Activated naive CD4-positive, alpha-beta T cell treated with anti-CD3 and anti-CD28 coated beads, Interleukin-2, amount 50 U/mL, for 24 hours (primary cell): ENCODE data around the gene NXPH4.
A peak's percentile ranks its signal among the peaks of the same experiment; 100 is the strongest.

Experiments used
- H3K27ac Mint-ChIP-seq: one replicate; pipeline ENCODE4 v1.8.0; 2021; ENCODE audit warnings: mild to moderate bottlenecking, mixed read lengths
- H3K27me3 Mint-ChIP-seq: one replicate; pipeline ENCODE4 v1.8.0; 2021; ENCODE audit warnings: mixed read lengths
- H3K36me3 Mint-ChIP-seq: one replicate; pipeline ENCODE4 v1.8.0; 2021; ENCODE audit warnings: mixed read lengths
- H3K4me1 Mint-ChIP-seq: one replicate; pipeline ENCODE4 v1.8.0; 2021; ENCODE audit warnings: mixed read lengths
- H3K4me3 Mint-ChIP-seq: one replicate; pipeline ENCODE4 v1.8.0; 2021; ENCODE audit warnings: mild to moderate bottlenecking, mixed read lengths
- H3K9me3 Mint-ChIP-seq: one replicate; pipeline ENCODE4 v1.8.0; 2021; ENCODE audit warnings: mixed read lengths

Gene NXPH4

GRCh38 chr12:57247041-57247440, 30.4 kb downstream of the NXPH4 start:
- H3K36me3 Mint-ChIP-seq: peaks cover 3% of the 10 kb centered on the region
- H3K27ac Mint-ChIP-seq: no peak overlapping the region
- H3K4me3 Mint-ChIP-seq: no peak overlapping the region
- peaks cover 27% of the 10 kb centered on the region for H3K4me1 Mint-ChIP-seq
- peaks cover 8% of the 10 kb centered on the region for H3K27me3 Mint-ChIP-seq
- H3K9me3 Mint-ChIP-seq: no peaks in the 10 kb centered on the region

GRCh38 chr12:57248934-57249742, 32.5 kb downstream of the NXPH4 start:
- H3K4me1 Mint-ChIP-seq: peaks cover 8% of the 10 kb centered on the region
- no peak overlapping the region for H3K27ac Mint-ChIP-seq
- H3K27me3 Mint-ChIP-seq: no peaks in the 10 kb centered on the region
- no peak overlapping the region for H3K4me3 Mint-ChIP-seq
- H3K9me3 Mint-ChIP-seq: no peaks in the 10 kb centered on the region
- peaks cover 1% of the 10 kb centered on the region for H3K36me3 Mint-ChIP-seq

DNA sequence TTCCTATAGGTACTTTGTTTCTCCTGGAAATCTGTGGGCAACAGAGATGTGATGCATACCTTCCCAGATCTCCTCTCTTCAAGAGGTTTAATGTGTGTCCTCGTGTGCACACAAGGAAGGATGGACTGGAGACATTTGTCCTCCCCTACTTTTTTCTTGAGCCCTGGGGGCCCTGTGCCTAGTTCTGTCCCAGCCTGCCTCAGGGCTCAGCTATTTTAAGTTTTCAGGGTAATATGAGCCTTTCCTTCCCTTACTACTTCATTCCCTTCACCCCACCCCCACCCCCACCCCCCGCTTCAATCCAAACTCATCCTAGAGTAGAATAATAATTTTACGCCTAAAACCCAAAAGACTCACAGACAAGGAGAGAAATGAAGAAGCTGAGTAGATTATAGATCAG, 33.9 kb downstream of the NXPH4 start:
- Mint-ChIP-seq H3K36me3 (peaks cover 3% of the 10 kb centered on the region), H3K9me3 (no peaks in the 10 kb centered on the region), H3K4me3 (no peak overlapping the region), H3K4me1 (peaks cover 7% of the 10 kb centered on the region), H3K27ac (no peak overlapping the region), H3K27me3 (no peaks in the 10 kb centered on the region)

GRCh38 chr12:57250956-57251355, 34.4 kb downstream of the NXPH4 start, which contains the start of gene STAC3:
Gene STAC3 (minus strand): TSS chr12:57251187. CDS start chr12:57249636, 1,551 bp downstream.
- Mint-ChIP-seq H3K4me3 (no peak within 1 kb of the TSS), H3K9me3 (no peaks in the 10 kb centered on the region), H3K27me3 (no peaks in the 10 kb centered on the region), H3K4me1 (peaks cover 7% of the 10 kb centered on the region), H3K36me3 (peaks cover 3% of the 10 kb centered on the region), H3K27ac (no peak within 1 kb of the TSS)

DNA sequence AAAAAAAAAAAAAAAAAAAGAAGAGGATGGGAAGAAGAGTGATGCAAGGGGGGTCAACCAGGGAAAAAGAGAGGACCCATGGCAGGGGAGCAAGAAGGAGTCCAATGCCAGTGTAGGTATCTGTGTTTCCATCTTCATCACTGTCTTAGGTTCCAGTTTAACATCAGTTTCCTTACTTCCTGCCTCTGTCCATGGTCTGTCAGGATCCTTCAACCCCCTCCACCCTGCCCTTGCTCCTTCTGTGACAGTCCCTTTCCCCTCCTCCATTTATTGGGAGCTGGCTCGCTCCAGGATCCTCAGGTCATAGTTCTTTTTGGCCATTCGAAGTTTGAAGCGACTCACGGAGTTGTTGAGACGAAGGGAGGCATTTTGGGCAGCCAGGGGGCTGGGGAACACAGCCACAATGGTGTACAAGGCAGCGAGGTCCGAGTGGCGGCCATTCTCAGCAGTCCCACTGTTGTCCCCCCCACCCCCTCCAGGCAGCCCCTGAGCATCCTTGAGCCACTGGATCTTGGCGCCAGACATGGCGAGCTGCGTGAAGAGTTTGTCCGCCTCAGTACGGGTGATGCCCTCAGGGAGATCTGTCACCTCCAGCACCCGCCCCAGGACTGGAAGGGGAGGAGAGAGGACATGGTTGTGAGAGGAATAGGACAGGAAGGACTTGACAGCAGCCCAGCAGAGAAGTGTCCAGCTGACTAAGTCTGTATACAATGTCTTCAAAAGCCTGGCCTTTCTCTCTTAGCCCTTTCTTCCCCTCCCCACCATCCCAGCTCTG, 38.1 kb downstream of the NXPH4 start:
- H3K4me3 Mint-ChIP-seq: no peak overlapping the region
- no peaks in the 10 kb centered on the region for H3K27me3 Mint-ChIP-seq
- no peak overlapping the region for H3K27ac Mint-ChIP-seq
- peaks cover 11% of the 10 kb centered on the region for H3K36me3 Mint-ChIP-seq
- H3K9me3 Mint-ChIP-seq: no peaks in the 10 kb centered on the region
- H3K4me1 Mint-ChIP-seq: no peaks in the 10 kb centered on the region

- no peak overlapping the region for H3K4me3 Mint-ChIP-seq
- H3K36me3 Mint-ChIP-seq: peaks cover 11% of the 10 kb centered on the region
- H3K9me3 Mint-ChIP-seq: no peaks in the 10 kb centered on the region
- no peaks in the 10 kb centered on the region for H3K4me1 Mint-ChIP-seq
- H3K27ac Mint-ChIP-seq: no peak overlapping the region
- H3K27me3 Mint-ChIP-seq: no peaks in the 10 kb centered on the region
These were observed 39.3 kb downstream of the NXPH4 start for GRCh38 chr12:57255916-57256315.

DNA sequence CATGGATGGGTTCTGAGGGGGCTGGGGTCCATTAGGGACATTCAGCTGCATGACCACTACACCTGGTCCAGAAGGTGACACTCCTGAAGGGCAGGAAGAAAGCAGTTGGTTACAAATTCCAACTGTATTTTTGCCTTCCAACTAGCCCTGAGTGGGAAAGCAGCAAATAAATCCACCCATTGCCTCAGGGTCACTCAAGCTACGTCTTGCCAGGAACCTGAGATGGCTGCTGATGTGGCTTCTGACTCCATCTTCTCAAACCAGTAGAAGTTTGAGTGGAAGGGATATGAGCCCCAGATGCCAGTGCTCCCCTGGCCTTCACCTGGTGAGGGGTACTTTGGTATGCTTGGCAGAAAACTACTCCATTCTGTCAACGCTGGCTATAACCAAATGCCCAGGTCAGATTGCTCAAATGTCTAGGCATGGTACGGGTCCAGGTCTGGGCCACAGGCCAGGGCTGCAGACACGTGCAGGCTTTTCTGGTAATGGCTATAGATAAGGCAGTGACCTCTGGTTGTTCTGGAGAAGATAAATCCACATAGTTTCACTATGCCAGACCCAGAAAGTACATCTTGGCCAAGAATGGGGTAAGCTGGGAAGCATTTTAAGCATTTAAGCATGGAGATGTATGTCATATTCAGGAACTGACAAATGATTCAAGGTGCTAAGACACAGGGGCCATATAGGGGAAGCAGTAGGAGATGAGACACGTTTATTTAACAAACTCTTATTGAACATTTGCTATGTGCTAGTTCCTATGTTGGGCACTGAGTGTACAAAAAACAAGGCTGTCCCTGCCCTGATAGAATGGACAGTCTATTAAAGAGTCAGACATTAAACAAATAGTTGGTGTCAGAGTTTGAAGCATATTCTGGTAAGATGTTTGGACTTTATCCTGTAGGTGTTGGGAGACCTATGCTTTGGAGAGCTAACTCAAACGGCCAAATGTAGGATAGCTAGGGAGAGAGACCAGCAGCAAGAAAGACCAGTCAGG, 42.7 kb downstream of the NXPH4 start:
- Mint-ChIP-seq H3K27me3 (no peaks in the 10 kb centered on the region), H3K4me3 (no peak overlapping the region), H3K27ac (no peak overlapping the region), H3K9me3 (no peaks in the 10 kb centered on the region), H3K4me1 (peaks cover 4% of the 10 kb centered on the region), H3K36me3 (peaks cover 14% of the 10 kb centered on the region)

DNA sequence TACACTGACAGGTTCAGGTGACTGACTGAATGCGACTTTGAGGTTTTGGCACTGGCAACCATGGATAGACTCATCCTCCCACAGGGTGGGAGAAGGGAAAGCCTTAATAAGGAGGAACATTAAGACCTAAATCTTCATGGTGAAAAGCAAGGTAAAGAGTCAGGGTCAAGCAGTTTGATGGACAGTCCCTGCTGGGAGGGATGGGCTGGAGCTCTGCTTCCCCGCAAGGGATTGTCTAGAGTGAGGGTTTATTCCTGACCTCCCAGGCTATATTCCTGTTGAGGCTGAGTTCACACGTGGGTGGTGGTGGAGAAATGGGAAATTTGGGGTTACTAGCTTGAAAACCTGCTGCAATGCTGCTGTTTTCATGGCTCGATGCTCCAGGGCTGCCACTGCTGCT, 43.8 kb downstream of the NXPH4 start:
- Mint-ChIP-seq H3K27me3 (no peaks in the 10 kb centered on the region), H3K4me1 (peaks cover 4% of the 10 kb centered on the region), H3K4me3 (no peak overlapping the region), H3K9me3 (no peaks in the 10 kb centered on the region), H3K36me3 (peaks cover 17% of the 10 kb centered on the region), H3K27ac (no peak overlapping the region)

DNA sequence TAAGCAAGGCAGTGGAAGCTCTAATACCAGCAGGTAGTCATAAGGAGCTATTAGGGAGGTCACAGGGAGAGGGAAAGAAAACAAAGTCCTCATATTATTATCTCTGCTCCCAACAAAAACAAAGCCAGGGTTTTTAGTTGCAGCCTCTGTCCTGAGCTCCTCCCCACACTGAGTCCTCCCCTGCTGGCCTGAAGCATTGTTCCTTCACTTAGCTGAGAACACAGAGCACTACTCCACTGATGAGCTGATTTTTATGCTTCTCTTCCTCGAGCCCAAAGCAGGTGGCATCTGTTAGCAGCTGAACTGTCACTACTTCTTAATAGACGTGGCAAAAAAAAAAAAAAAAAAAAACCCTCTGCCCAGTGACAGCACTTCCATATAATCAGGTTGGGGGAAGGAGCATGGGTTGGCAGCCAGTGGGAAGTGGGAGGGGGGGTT, 44.9 kb downstream of the NXPH4 start:
- no peaks in the 10 kb centered on the region for H3K27me3 Mint-ChIP-seq
- H3K4me1 Mint-ChIP-seq: peaks cover 4% of the 10 kb centered on the region
- H3K4me3 Mint-ChIP-seq: no peak overlapping the region
- no peak overlapping the region for H3K27ac Mint-ChIP-seq
- H3K9me3 Mint-ChIP-seq: no peaks in the 10 kb centered on the region
- peaks cover 14% of the 10 kb centered on the region for H3K36me3 Mint-ChIP-seq

DNA sequence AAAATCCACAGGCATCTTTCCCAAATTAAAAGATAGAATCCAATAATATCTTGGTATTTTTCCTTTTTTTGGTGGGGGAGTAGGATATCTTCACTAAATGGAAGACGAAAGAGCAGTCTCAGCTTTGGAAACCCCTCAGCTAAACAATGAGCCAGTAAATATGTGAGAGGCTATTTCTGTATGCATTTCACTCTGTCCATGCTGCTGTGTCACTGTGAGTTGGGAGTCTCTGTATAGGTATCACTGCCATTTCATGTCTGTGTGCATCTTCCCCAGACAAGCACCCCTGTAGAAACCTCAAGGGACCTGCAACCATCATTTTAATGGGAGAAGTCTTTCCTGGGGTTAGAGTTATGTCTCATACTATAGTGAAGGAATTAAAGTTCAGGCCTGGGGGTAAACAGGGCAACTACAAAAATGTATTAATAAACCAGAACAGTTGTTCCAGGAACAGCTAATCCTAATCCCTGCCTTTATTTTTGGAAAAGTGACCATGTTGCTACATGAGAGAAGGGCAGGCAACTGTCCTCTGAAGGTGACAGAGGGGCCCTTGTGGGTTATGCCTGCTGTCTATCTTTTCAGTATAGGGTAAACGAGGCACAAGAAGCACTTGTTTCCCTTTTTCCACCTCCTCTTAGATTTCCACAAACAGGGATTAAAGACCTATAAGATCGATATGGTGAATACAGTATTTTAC, 45.7 kb downstream of the NXPH4 start:
- no peak overlapping the region for H3K4me3 Mint-ChIP-seq
- peaks cover 4% of the 10 kb centered on the region for H3K4me1 Mint-ChIP-seq
- peaks cover 13% of the 10 kb centered on the region for H3K36me3 Mint-ChIP-seq
- no peaks in the 10 kb centered on the region for H3K9me3 Mint-ChIP-seq
- no peak overlapping the region for H3K27ac Mint-ChIP-seq
- no peaks in the 10 kb centered on the region for H3K27me3 Mint-ChIP-seq

GRCh38 chr12:57263096-57263495, 46.5 kb downstream of the NXPH4 start:
- Mint-ChIP-seq H3K9me3 (no peaks in the 10 kb centered on the region), H3K27ac (no peak overlapping the region), H3K4me1 (peaks cover 6% of the 10 kb centered on the region), H3K36me3 (peaks cover 12% of the 10 kb centered on the region), H3K27me3 (no peaks in the 10 kb centered on the region), H3K4me3 (no peak overlapping the region)

- Mint-ChIP-seq H3K27me3 (no peaks in the 10 kb centered on the region), H3K36me3 (peaks cover 13% of the 10 kb centered on the region), H3K4me3 (no peak overlapping the region), H3K9me3 (no peaks in the 10 kb centered on the region), H3K4me1 (peaks cover 11% of the 10 kb centered on the region), H3K27ac (no peak overlapping the region)
These were observed 50.1 kb downstream of the NXPH4 start for GRCh38 chr12:57266681-57267080.

DNA sequence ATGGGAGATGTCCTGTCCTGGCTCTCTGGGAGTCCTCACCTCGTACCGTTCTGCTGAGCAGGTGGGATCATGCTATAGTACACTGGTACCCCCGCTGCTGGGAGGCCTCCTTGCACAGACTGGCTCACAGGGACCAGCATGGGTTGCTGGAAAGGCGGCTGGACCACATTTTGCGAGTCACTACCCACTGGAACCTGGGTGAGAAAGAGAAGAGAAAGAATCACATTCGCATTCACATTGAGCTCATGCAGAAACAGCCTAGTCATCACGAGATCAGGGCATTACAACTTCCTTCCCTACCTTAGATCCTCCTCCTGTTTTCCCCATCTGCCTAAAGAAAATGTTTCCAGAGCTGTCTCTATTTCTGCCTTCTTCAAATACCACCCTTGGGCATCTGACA, 51.7 kb downstream of the NXPH4 start:
- peaks cover 12% of the 10 kb centered on the region for H3K36me3 Mint-ChIP-seq
- H3K9me3 Mint-ChIP-seq: no peaks in the 10 kb centered on the region
- peak overlapping the region; percentile 38 for H3K27ac Mint-ChIP-seq
- H3K27me3 Mint-ChIP-seq: no peaks in the 10 kb centered on the region
- peaks cover 11% of the 10 kb centered on the region for H3K4me1 Mint-ChIP-seq
- no peak overlapping the region for H3K4me3 Mint-ChIP-seq

- Mint-ChIP-seq H3K4me1 (peaks cover 11% of the 10 kb centered on the region), H3K36me3 (peaks cover 14% of the 10 kb centered on the region), H3K27ac (no peak overlapping the region), H3K27me3 (no peaks in the 10 kb centered on the region), H3K9me3 (no peaks in the 10 kb centered on the region), H3K4me3 (no peak overlapping the region)
These were observed 54.4 kb downstream of the NXPH4 start for GRCh38 chr12:57270966-57271470.
